Fibroblast of gingiva (primary cell): ENCODE data around the gene TMEM235.

Source experiments
- DNase-seq: peaks from one replicate; pipeline ENCODE4 v3.0.0-alpha.2; 2011; ENCODE audit warnings: low read depth

The TMEM235 gene

DNA sequence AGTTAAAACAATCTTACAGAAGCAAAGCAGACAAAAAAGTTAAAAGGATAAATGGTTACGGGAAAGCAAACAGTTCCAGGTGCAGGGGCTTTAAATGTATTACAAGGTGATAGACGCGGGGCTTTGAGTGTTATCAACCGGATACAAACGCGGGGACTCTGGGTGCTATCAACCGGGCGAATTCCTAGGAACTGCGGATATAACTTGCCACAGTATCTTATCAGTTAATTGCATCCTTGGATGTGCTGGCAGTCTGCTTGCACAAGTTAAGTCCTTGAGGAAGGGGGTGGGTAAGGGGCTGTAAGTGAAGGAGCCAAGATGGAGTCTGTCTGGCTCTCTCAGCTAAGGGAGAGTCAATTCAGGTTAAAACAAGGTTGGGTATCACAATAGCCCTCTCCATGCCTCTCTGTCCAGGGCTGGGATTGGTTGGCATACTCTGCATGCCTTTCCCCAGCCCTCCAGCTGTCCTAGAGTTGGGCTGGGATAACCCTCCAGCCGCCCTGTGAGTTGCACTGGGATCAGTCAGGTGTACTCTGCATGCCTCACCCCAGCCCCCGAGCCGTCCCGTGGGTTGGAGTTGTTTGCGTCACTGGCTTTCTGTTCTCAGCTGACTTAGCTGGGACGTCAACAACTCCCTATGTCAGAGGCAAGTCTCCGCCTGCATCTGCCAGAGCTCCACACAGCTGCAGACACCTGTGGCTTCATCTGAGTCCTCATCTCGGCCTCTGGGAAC lies 40.9 kb downstream of the TMEM235 start:
- no peak for DNase-seq

DNA sequence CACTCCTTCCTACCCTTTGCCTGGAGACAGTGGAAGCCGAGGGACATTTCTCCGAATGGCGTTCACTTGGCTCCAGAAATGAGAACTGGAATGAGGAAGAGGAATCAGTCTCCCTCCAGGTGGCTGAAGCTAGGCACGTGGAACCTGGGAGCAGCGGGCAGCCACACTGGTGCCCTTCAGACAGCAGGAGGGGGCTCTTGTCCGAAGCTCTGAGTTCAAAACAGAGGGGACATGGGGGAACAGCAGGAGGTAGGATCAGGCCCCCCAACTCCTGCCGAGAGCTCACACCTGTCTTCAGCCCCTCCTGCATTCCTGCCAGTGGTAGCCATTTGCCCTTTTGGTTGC lies 41.5 kb downstream of the TMEM235 start:
- DNase-seq: no peak

DNA sequence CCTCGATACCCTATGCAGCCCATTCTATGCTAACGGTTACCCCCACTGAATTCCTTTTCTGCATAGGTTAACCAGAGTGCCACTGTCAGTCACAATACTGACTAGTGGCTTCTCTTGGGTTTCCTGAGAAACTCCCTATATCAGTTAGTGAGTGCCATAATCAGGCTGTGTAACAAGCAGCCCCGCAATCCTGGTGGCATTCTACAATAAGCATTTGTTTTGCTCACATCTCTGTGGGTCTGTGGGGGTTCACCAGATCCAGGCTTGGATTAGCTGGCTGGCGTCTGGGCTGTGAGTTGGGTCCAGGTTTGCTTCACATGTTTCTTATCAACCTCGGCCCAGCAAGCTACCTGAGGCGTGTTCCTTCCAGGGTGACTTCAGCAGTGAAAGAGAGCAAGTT lies 42.4 kb downstream of the TMEM235 start:
- DNase-seq: no peak

DNA sequence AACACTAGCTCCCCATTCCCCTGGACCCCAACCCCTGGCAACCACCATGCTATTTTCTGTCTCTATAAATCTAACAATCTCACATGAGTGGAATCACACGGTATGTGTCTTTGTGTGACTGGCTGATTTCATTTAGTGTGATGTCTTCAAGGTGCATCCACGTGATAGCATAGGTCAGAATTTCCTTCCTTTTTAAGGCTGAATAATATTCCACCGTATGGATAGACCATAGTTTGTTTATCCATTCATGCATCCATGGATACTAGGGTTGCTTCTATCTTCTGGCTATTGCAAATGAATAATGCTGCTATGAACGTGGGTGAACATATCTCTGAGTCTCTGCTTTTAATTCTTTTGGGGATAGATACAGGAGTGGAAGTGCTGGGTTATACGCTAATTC lies 43.9 kb downstream of the TMEM235 start:
- no peak for DNase-seq

DNA sequence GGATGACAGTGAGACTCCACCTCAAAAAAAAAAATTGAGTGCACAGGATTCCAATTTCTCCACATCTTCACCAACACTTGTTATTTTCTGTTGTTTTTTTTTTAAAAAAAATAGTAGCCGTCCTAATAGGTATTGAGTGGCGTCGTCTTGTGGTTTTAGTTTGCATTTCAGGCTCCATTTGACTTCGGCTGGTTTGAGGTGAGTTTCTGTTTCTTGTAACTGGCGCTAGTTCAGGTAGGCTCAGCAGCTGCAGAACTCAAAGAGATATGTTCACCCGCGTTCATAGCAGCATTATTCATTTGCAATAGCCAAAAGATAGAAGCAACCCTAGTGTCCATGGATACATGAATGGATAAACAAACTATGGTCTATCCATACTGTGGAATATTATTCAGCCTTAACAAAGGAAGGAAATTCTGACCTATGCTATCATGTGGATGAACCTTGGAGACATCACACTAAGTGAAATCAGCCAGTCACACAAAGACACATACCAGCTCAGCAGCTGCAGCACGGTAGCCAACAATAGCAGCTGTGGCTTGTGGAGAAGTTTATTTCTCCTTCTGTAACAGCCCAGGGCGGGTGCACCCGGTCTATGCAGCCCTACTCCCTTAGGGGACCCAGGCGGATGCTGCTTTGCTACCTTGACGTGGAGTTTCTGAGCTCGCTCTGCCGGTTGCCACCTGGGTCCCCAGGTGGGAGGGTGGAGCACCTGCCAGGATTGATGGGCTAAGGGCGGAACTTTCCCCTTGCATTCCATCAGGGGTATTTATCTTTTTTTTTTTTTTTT lies 44.9 kb downstream of the TMEM235 start:
- DNase-seq: no peak

DNA sequence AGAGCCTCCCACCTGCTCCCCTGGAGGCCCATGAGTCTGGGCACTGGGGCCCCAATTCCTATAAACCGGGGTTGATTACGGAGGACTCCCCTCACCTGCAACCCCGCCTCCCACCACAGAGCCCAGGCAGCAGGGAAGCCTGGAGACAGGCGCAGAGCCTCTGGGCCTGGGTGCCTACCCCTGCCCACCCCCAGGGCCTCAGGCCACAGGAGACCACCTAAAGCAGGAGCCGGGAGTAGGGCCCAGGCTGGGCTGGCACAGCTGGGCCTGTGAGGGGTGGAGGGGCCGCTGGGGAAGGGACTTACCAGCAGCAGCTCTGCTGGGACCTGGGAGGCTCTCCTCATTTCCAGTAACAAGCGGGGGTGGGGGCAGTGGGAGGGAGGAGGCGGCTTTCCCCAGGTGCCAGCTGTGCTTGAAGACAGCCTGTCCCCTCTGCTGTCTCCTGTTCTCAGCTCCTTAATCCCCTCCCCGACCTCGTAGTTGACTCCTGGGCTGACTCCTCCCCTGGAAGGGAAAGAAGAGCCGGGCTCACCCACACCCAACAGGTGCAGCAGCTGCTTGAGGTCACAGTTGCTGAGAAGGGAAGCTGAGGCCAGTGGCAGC lies 46.8 kb downstream of the TMEM235 start:
- DNase-seq: no peak

DNA sequence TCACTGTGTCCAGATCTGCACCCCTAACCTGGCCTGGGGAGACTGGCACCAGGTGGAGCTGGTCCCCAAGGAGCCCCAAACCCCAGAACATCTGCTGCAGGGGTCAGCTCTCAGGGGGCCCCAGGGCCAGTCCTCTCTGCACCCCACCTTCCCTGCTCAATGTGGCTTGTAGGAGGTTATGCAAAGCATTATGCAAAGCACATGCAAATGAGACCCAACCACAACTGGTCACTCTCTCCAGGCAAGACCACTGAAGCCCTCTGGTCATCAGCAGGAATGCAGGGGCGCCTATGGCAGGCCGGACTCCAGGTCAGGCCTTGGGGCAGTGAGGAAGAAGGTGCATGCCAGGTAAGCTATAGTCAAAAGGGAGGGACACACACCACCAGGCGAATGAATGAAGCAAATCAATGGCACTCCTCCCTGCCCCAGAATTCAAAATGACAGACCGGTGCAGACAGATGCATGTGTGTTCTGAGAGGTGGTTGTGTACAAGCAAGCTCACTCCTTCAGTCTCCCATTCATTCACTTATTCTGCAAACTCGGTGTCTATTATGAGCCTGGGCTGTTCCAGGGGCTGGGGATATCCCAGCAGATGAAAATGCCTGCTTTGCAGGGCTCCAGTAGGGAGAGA lies 48.0 kb downstream of the TMEM235 start:
- no peak for DNase-seq

DNA sequence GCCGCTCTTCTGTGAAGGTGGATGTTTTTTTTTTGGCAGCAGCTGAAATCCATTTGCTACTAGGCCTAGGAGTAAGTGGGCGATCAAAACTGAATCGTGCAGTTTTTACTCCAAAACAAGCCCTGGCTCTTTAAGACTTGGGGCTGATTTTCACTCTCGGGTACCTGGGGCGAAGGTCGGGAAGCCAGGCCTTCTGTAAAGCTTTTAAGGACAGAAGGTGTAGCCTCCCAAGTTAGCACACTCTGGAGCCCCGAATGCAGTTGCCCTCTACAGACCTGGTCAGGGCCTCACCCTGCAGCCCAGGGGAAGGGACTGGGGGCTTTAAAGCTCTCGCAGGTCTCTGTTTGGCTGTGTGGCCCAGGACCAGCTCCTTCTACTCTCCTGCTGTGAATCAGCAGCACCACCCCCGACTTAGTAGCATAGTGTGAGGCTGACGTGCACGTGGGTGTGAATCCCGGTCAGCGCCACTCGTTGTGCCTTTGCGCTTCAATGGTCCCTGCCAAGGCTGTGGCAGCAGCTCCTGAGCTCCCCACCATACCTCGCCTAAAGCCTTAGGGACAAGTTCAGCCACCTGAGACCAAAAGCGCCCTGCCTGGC lies 49.9 kb downstream of the TMEM235 start:
- DNase-seq: no peak

DNA sequence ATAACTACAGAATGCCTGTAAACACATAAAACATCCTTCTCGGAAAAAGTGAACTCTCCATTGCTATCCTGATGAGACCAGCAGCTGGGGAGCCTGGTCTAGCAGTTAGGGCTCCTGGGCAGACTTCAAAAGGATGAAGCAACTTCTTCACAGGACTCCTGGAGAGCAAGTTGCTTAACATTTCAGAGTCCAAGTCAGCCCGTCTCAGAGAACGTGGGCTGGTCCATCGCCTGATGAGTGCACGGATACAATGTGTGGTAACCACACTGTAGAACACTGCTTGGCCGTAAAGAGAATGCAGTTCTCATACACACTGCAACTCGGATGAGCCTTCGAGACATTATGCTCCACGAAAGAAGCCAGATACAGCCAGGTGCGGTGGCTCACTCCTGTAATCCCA lies 52.7 kb downstream of the TMEM235 start:
- DNase-seq: peak; percentile 87

DNA sequence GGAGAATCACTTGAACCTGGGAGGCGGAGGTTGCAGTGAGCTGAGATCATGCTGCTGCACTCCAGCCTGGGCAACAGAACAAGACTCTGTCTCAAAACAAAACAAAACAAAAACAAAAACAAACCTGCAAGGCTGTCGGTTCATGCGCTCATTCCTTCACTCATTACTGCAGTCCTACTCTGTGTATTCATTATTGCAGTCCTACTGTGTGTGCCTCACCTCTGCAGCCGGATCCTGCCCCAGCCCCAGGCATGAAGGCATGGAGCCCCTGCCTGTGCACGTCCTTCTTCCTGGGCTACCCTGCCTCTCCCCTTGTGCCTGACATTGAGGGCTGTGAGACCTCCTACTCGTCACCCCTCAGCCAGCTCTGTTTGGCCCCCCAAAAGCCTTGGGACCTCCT lies 57.6 kb downstream of the TMEM235 start:
- DNase-seq: no peak

DNA sequence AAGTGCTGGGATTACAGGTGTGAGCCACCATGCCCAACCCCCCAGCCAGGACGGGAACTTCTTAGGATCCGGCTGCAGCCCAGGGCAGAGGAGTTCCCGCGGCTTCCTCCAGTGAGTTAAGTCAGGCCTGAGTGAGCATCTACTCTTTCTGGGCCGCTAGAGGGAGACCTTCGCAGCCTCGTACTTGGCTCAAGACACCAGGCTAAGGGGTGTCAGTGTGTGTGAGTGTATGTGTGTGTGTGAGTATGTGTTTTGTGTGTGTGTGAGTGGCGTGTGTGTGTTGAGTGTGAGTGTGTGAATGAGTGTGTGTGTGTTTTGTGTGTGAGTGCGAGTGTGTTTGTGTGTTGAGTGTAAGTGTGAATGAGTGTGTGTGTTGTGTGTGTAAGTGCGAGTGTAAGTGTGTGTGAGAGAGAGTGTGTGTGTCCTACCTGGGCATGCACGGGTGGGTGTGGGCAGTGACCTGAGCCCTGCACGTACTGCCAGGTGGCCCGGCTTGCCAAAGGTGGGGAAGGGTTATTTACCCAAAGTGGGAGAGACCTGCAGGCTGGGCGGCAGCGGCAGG lies 58.5 kb downstream of the TMEM235 start:
- peak; percentile 93 for DNase-seq
